ENCODE results near the gene PALD1.

GRCh38 chr10:70493660-70494234 lies 15.2 kb downstream of the PALD1 start:
- TF ChIP-seq POLR2A (IDR thresholded peaks at IDR 0.05; ENCODE audit: low read length) (no peak), GATA1 (IDR thresholded peaks at IDR 0.05; ENCODE audit: low read depth, low read length) (no peak)

Data from erythroblast (primary cell).